Ovary (tissue), 3 donors: ENCODE results near the gene TIAL1.

ENCODE experiments used
- CTCF ChIP-seq, 3 donors: fragments of 450-650 bp in 2 of 3; fragments of 200-600 bp in 1 of 3; IDR thresholded peaks; one replicate each; pipeline versions ENCODE4 v1.5.1 to v1.8.0; 2016 to 2022; ENCODE audit warnings: antibody characterized with exemption in 3 of 3, mild to moderate bottlenecking in 1 of 3
- POLR2A ChIP-seq: fragments of 450-650 bp; IDR thresholded peaks from one replicate; pipeline ENCODE4 v1.6.1; 2017; ENCODE audit warnings: antibody characterized with exemption, mild to moderate bottlenecking, moderate library complexity
- donor health status: DM: no; HTN: no; CAD: no.

GRCh38 chr10:119550827-119551226 lies 45.9 kb downstream of the TIAL1 start:
- no peak for TF ChIP-seq CTCF (IDR thresholded peaks at IDR 0.05)
- TF ChIP-seq POLR2A, result no peak
